Trophoblast cell (in vitro differentiated cells and primary cell): ENCODE results near the gene MEGF11.
A peak's percentile ranks its signal among the peaks of the same experiment; 100 is the strongest.

Experiments used
- DNase-seq, 2 donors: peaks; one replicate each; pipeline ENCODE4 v3.0.0-alpha.2; 2016
- H2AFZ ChIP-seq: 2 replicates; pipeline ENCODE4 v1.6.1; 2013; ENCODE audit warnings: low read length, moderate library complexity, mild to moderate bottlenecking; ENCODE audit not compliant: insufficient read depth, poor library complexity
- H2AK5ac ChIP-seq: 2 replicates; pipeline ENCODE4 v1.6.1; 2013; ENCODE audit warnings: mild to moderate bottlenecking, low read length
- H2BK120ac ChIP-seq: 2 replicates; pipeline ENCODE4 v1.6.1; 2013; ENCODE audit warnings: low read length, mild to moderate bottlenecking, moderate library complexity; ENCODE audit not compliant: insufficient read depth, poor library complexity
- H2BK12ac ChIP-seq: 2 replicates; pipeline ENCODE4 v1.6.1; 2013; ENCODE audit warnings: mild to moderate bottlenecking, low read length, moderate library complexity
- H2BK5ac ChIP-seq: 2 replicates; pipeline ENCODE4 v1.6.1; 2013; ENCODE audit warnings: low read length, low read depth, moderate library complexity, mild to moderate bottlenecking; ENCODE audit not compliant: poor library complexity
- H3K14ac ChIP-seq: 2 replicates; pipeline ENCODE4 v1.6.1; 2013; ENCODE audit warnings: mild to moderate bottlenecking, low read length
- H3K18ac ChIP-seq: 2 replicates; pipeline ENCODE4 v1.6.1; 2013; ENCODE audit warnings: mild to moderate bottlenecking, low read length
- H3K23ac ChIP-seq: 2 replicates; pipeline ENCODE4 v1.6.1; 2013; ENCODE audit warnings: low read length
- H3K27ac ChIP-seq: 2 replicates; pipeline ENCODE4 v1.5.1; 2013; ENCODE audit warnings: low read depth, mild to moderate bottlenecking, inconsistent platforms, low read length, moderate library complexity
- H3K27me3 ChIP-seq: 2 replicates; pipeline ENCODE4 v1.6.1; 2013; ENCODE audit warnings: inconsistent platforms, mild to moderate bottlenecking, low read length, moderate library complexity; ENCODE audit not compliant: insufficient read depth
- H3K36me3 ChIP-seq, 2 experiments: 1 replicate in 1 of 2; 2 replicates in 1 of 2; pipeline ENCODE4 v1.6.1; 2013; ENCODE audit warnings: low read length in 2 of 2, mild to moderate bottlenecking in 2 of 2, moderate library complexity in 1 of 2; ENCODE audit not compliant: insufficient read depth in 2 of 2, control insufficient read depth in 1 of 2
- H3K4ac ChIP-seq: 2 replicates; pipeline ENCODE4 v1.6.1; 2013; ENCODE audit warnings: low read depth, mild to moderate bottlenecking, low read length, moderate library complexity
- H3K4me1 ChIP-seq, 2 experiments: 1 replicate in 1 of 2; 2 replicates in 1 of 2; pipeline ENCODE4 v1.6.1; 2013; ENCODE audit warnings: low read length in 2 of 2, mild to moderate bottlenecking in 2 of 2, moderate library complexity in 1 of 2; ENCODE audit not compliant: insufficient read depth in 2 of 2, control insufficient read depth in 1 of 2
- H3K4me2 ChIP-seq: 2 replicates; pipeline ENCODE4 v1.6.1; 2013; ENCODE audit warnings: inconsistent platforms, mild to moderate bottlenecking, low read length, moderate library complexity
- H3K4me3 ChIP-seq: 2 replicates; pipeline ENCODE4 v1.5.1; 2013; ENCODE audit warnings: mild to moderate bottlenecking, low read depth, low read length, inconsistent platforms
- H3K79me1 ChIP-seq: one replicate; pipeline ENCODE4 v1.6.1; 2013; ENCODE audit warnings: low read length
- H3K79me2 ChIP-seq: 2 replicates; pipeline ENCODE4 v1.6.1; 2013; ENCODE audit warnings: low read length, mild to moderate bottlenecking; ENCODE audit not compliant: control insufficient read depth, insufficient read depth, poor library complexity
- H3K9ac ChIP-seq: 2 replicates; pipeline ENCODE4 v1.6.1; 2013; ENCODE audit warnings: mild to moderate bottlenecking, low read length
- H3K9me3 ChIP-seq: 2 replicates; pipeline ENCODE4 v1.6.1; 2013; ENCODE audit warnings: low read depth, mild to moderate bottlenecking, control low read depth, inconsistent platforms, low read length; ENCODE audit not compliant: insufficient read depth
- H4K12ac ChIP-seq: 2 replicates; pipeline ENCODE4 v1.6.1; 2013; ENCODE audit warnings: low read depth, mild to moderate bottlenecking, low read length, moderate library complexity
- H4K8ac ChIP-seq: 2 replicates; pipeline ENCODE4 v1.6.1; 2013; ENCODE audit warnings: low read depth, mild to moderate bottlenecking, low read length, moderate library complexity
- H4K91ac ChIP-seq: one replicate; pipeline ENCODE4 v1.6.1; 2013; ENCODE audit warnings: low read depth, mild to moderate bottlenecking, low read length, moderate library complexity
- WGBS: extraction: QIAGEN DNeasy Blood & Tissue Kit; methylation state at CpG from one replicate; pipeline ENCODE4 v1.1.7; 2013; ENCODE audit warnings: missing lambda C conversion rate; ENCODE audit not compliant: insufficient read length, insufficient coverage; ENCODE audit errors: extremely low coverage; 5-methylcytosine and 5-hydroxymethylcytosine counted together

Gene MEGF11

GRCh38 chr15:65970937-65971740 is 282.4 kb downstream of the MEGF11 start:
- H2AFZ ChIP-seq = no peak overlapping the region
- no peak overlapping the region for H2BK12ac ChIP-seq
- H2BK120ac ChIP-seq = no peak overlapping the region
- no peak for DNase-seq
- H3K27me3 ChIP-seq = no peaks in the 10 kb centered on the region
- no peak overlapping the region for H3K4ac ChIP-seq
- no CpG with 5 or more reads among the region's 8 CpGs for WGBS
- no peak overlapping the region for H2BK5ac ChIP-seq
- H3K14ac ChIP-seq = no peak overlapping the region
- no peak overlapping the region for H4K12ac ChIP-seq
- peaks cover 2% of the 10 kb centered on the region for H3K9me3 ChIP-seq
- H4K91ac ChIP-seq = no peak overlapping the region
- H3K4me2 ChIP-seq = no peak overlapping the region
- no peak overlapping the region for H3K27ac ChIP-seq
- no peak overlapping the region for H2AK5ac ChIP-seq
- H3K9ac ChIP-seq = no peak overlapping the region
- no peaks in the 10 kb centered on the region for H3K4me1 ChIP-seq
- no peak overlapping the region for H3K18ac ChIP-seq
- H3K23ac ChIP-seq = no peak overlapping the region
- no peaks in the 10 kb centered on the region for H3K79me2 ChIP-seq
- H3K36me3 ChIP-seq = no peaks in the 10 kb centered on the region
- no peak overlapping the region for H3K4me3 ChIP-seq
- H4K8ac ChIP-seq = no peak overlapping the region
- no peaks in the 10 kb centered on the region for H3K79me1 ChIP-seq

- H3K36me3 ChIP-seq = no peaks in the 10 kb centered on the region
- no peak overlapping the region for H3K27ac ChIP-seq
- no peak overlapping the region for H2AFZ ChIP-seq
- no peak overlapping the region for H2BK5ac ChIP-seq
- H3K79me1 ChIP-seq = no peaks in the 10 kb centered on the region
- no peak overlapping the region for H3K4me2 ChIP-seq
- H3K4me3 ChIP-seq = peak overlapping the region; percentile 32
- no peak overlapping the region for H3K9ac ChIP-seq
- no peaks in the 10 kb centered on the region for H3K4me1 ChIP-seq
- no peak overlapping the region for H4K12ac ChIP-seq
- no peak overlapping the region for H3K23ac ChIP-seq
- no peak overlapping the region for H3K14ac ChIP-seq
- H3K79me2 ChIP-seq = no peaks in the 10 kb centered on the region
- no peak for DNase-seq
- no peak overlapping the region for H2BK12ac ChIP-seq
- H3K18ac ChIP-seq = no peak overlapping the region
- H4K91ac ChIP-seq = no peak overlapping the region
- H2BK120ac ChIP-seq = no peak overlapping the region
- H3K9me3 ChIP-seq = peaks cover 2% of the 10 kb centered on the region
- H2AK5ac ChIP-seq = no peak overlapping the region
- no peak overlapping the region for H3K4ac ChIP-seq
- no peak overlapping the region for H4K8ac ChIP-seq
- no CpG with 5 or more reads among the region's 7 CpGs for WGBS
- H3K27me3 ChIP-seq = no peaks in the 10 kb centered on the region
Measured at GRCh38 chr15:65969865-65970816, 283.4 kb downstream of the MEGF11 start.

- Histone ChIP-seq H4K91ac (no peak overlapping the region), H3K4me2 (no peak overlapping the region), H3K79me1 (no peaks in the 10 kb centered on the region), H3K27me3 (no peaks in the 10 kb centered on the region), H3K9ac (no peak overlapping the region), H2BK120ac (no peak overlapping the region), H3K4me1 (no peaks in the 10 kb centered on the region), H2AFZ (no peak overlapping the region), H3K14ac (no peak overlapping the region), H2BK12ac (no peak overlapping the region), H3K4ac (no peak overlapping the region), H3K27ac (no peak overlapping the region), H3K23ac (no peak overlapping the region), H3K18ac (no peak overlapping the region), H3K79me2 (no peaks in the 10 kb centered on the region), H2AK5ac (no peak overlapping the region), H3K36me3 (no peaks in the 10 kb centered on the region), H3K9me3 (no peaks in the 10 kb centered on the region), H3K4me3 (no peak overlapping the region), H2BK5ac (no peak overlapping the region), H4K12ac (no peak overlapping the region), H4K8ac (no peak overlapping the region)
- WGBS = no CpG with 5 or more reads among the region's 5 CpGs
- no peak for DNase-seq
Measured at GRCh38 chr15:65968511-65968910, 285.0 kb downstream of the MEGF11 start.

- no peaks in the 10 kb centered on the region for H3K79me2 ChIP-seq
- no CpG with 5 or more reads among the region's 14 CpGs for WGBS
- no peaks in the 10 kb centered on the region for H3K9me3 ChIP-seq
- no peak overlapping the region for H4K91ac ChIP-seq
- H3K27ac ChIP-seq = no peak overlapping the region
- no peak overlapping the region for H4K8ac ChIP-seq
- H2AFZ ChIP-seq = no peak overlapping the region
- H2AK5ac ChIP-seq = no peak overlapping the region
- H2BK120ac ChIP-seq = no peak overlapping the region
- no peak overlapping the region for H2BK12ac ChIP-seq
- H2BK5ac ChIP-seq = no peak overlapping the region
- H3K9ac ChIP-seq = no peak overlapping the region
- H3K27me3 ChIP-seq = no peaks in the 10 kb centered on the region
- no peak overlapping the region for H3K4me3 ChIP-seq
- H3K23ac ChIP-seq = no peak overlapping the region
- H3K79me1 ChIP-seq = no peaks in the 10 kb centered on the region
- no peak overlapping the region for H3K4ac ChIP-seq
- no peak overlapping the region for H3K14ac ChIP-seq
- H3K18ac ChIP-seq = no peak overlapping the region
- no peaks in the 10 kb centered on the region for H3K36me3 ChIP-seq
- H4K12ac ChIP-seq = no peak overlapping the region
- DNase-seq = no peak
- no peaks in the 10 kb centered on the region for H3K4me1 ChIP-seq
- no peak overlapping the region for H3K4me2 ChIP-seq
Measured at GRCh38 chr15:65964792-65965433, 288.6 kb downstream of the MEGF11 start.
